ENCODE results near the gene CEP295NL.
A peak's percentile ranks its signal among the peaks of the same experiment; 100 is the strongest.
"Not testable (repeated sequence)": the region's sequence is repeated elsewhere in the genome, so short reads cannot be mapped to it uniquely, and the experiment has no call there.

Gene CEP295NL

GRCh38 chr17:78929908-78930775 lies 27.1 kb upstream of the CEP295NL start:
- no peak for DNase-seq (ENCODE audit: low spot score)

- peak; percentile 73 for DNase-seq (ENCODE audit: low spot score)
Observed at GRCh38 chr17:78925662-78926555, 22.9 kb upstream of the CEP295NL start.

GRCh38 chr17:78925234-78925633 lies 22.2 kb upstream of the CEP295NL start, which contains the start of gene TIMP2:
Gene TIMP2 (minus strand): TSS chr17:78925387. CDS start chr17:78925088, 299 bp downstream.
- peak; percentile 78 for DNase-seq (ENCODE audit: low spot score)

- no peak for DNase-seq (ENCODE audit: low spot score)
Observed at GRCh38 chr17:78924481-78925151, 21.6 kb upstream of the CEP295NL start.

GRCh38 chr17:78923660-78924453 lies 20.9 kb upstream of the CEP295NL start:
- DNase-seq (ENCODE audit: low spot score): peak; percentile 68

GRCh38 chr17:78922816-78923498 lies 20.0 kb upstream of the CEP295NL start:
- DNase-seq (ENCODE audit: low spot score): no peak

GRCh38 chr17:78921437-78921971 lies 18.5 kb upstream of the CEP295NL start:
- no peak for DNase-seq (ENCODE audit: low spot score)

- no peak for DNase-seq (ENCODE audit: low spot score)
Observed at GRCh38 chr17:78920528-78920927, 17.5 kb upstream of the CEP295NL start.

GRCh38 chr17:78919861-78920450 lies 17.0 kb upstream of the CEP295NL start:
- no peak for DNase-seq (ENCODE audit: low spot score)

GRCh38 chr17:78918979-78919378 lies 16.0 kb upstream of the CEP295NL start:
- no peak for DNase-seq (ENCODE audit: low spot score)

GRCh38 chr17:78917451-78918275 lies 14.7 kb upstream of the CEP295NL start:
- DNase-seq (ENCODE audit: low spot score): no peak

GRCh38 chr17:78915872-78916632 lies 13.1 kb upstream of the CEP295NL start:
- DNase-seq (ENCODE audit: low spot score): no peak

GRCh38 chr17:78913115-78913514 lies 10.1 kb upstream of the CEP295NL start:
- no peak for DNase-seq (ENCODE audit: low spot score)

GRCh38 chr17:78912082-78912481 lies 9.1 kb upstream of the CEP295NL start:
- DNase-seq (ENCODE audit: low spot score): no peak

GRCh38 chr17:78911543-78911942 lies 8.5 kb upstream of the CEP295NL start:
- DNase-seq (ENCODE audit: low spot score): not testable (repeated sequence)

- no peak for DNase-seq (ENCODE audit: low spot score)
Observed at GRCh38 chr17:78910497-78911284, 7.7 kb upstream of the CEP295NL start.

- DNase-seq (ENCODE audit: low spot score): no peak
Observed at GRCh38 chr17:78908426-78908825, 5.4 kb upstream of the CEP295NL start.

GRCh38 chr17:78905541-78905940 lies 2.5 kb upstream of the CEP295NL start:
- no peak for DNase-seq (ENCODE audit: low spot score)
